ENCODE results near the gene SKA1.

Gene SKA1

GRCh38 chr18:50374753-50375391 lies at the start of gene SKA1:
SKA1 (plus strand) TSS chr18:50375046; CDS start chr18:50375831, 785 bp downstream.
- peak; percentile 87 to 89 for DNase-seq (ENCODE audit: low read depth in 2 of 2)

- no peak for DNase-seq (ENCODE audit: low read depth in 2 of 2)
These were observed 46.9 kb upstream of the SKA1 start for GRCh38 chr18:50327983-50328382.

GRCh38 chr18:50330176-50330575 lies 44.7 kb upstream of the SKA1 start:
- no peak for DNase-seq (ENCODE audit: low read depth in 2 of 2)

GRCh38 chr18:50331691-50332090 lies 43.2 kb upstream of the SKA1 start:
- DNase-seq (ENCODE audit: low read depth in 2 of 2), result no peak

- DNase-seq (ENCODE audit: low read depth in 2 of 2), result no peak
These were observed 40.2 kb upstream of the SKA1 start for GRCh38 chr18:50334546-50335152.

GRCh38 chr18:50338122-50338521 lies 36.7 kb upstream of the SKA1 start:
- DNase-seq (ENCODE audit: low read depth in 2 of 2), result no peak

- no peak for DNase-seq (ENCODE audit: low read depth in 2 of 2)
These were observed 36.1 kb upstream of the SKA1 start for GRCh38 chr18:50338715-50339114.

- no peak for DNase-seq (ENCODE audit: low read depth in 2 of 2)
These were observed 34.8 kb upstream of the SKA1 start for GRCh38 chr18:50340078-50340477.

GRCh38 chr18:50341443-50341842 lies 33.4 kb upstream of the SKA1 start:
- DNase-seq (ENCODE audit: low read depth in 2 of 2), result no peak

- no peak for DNase-seq (ENCODE audit: low read depth in 2 of 2)
These were observed 24.1 kb upstream of the SKA1 start for GRCh38 chr18:50350699-50351098.

- no peak for DNase-seq (ENCODE audit: low read depth in 2 of 2)
These were observed 18.6 kb upstream of the SKA1 start for GRCh38 chr18:50356036-50356945.

GRCh38 chr18:50358844-50359243 lies 16.0 kb upstream of the SKA1 start:
- DNase-seq (ENCODE audit: low read depth in 2 of 2), result no peak

- DNase-seq (ENCODE audit: low read depth in 2 of 2), result no peak
These were observed 15.0 kb upstream of the SKA1 start for GRCh38 chr18:50359806-50360205.

GRCh38 chr18:50360611-50361010 lies 14.2 kb upstream of the SKA1 start:
- no peak for DNase-seq (ENCODE audit: low read depth in 2 of 2)

- DNase-seq (ENCODE audit: low read depth in 2 of 2), result no peak
These were observed 5.2 kb upstream of the SKA1 start for GRCh38 chr18:50369672-50370071.

- DNase-seq (ENCODE audit: low read depth in 2 of 2), result no peak
These were observed 2.1 kb upstream of the SKA1 start for GRCh38 chr18:50372743-50373142.

- no peak for DNase-seq (ENCODE audit: low read depth in 2 of 2)
These were observed 1.2 kb upstream of the SKA1 start for GRCh38 chr18:50373561-50374219.

- no peak for DNase-seq (ENCODE audit: low read depth in 2 of 2)
These were observed 560 bp upstream of the SKA1 start for GRCh38 chr18:50374220-50374752.

GRCh38 chr18:50377061-50377798 lies 2.4 kb downstream of the SKA1 start:
- no peak for DNase-seq (ENCODE audit: low read depth in 2 of 2)

- no peak for DNase-seq (ENCODE audit: low read depth in 2 of 2)
These were observed 14.1 kb downstream of the SKA1 start for GRCh38 chr18:50388988-50389387.

GRCh38 chr18:50393802-50394201 lies 19.0 kb downstream of the SKA1 start:
- DNase-seq (ENCODE audit: low read depth in 2 of 2), result no peak

All from stimulated activated CD8-positive, alpha-beta memory T cell treated with anti-CD3 and anti-CD28 coated beads, Interleukin-15, amount 100 ng/mL, for 48 hours (primary cell).